ENCODE results near the gene DHRS7C. TPM values are rescaled to one million over a fixed set of nuclear protein-coding genes. Genes with fewer than 3 reads are reported as not detected.

Gene DHRS7C
- total RNA-seq, 4 donors from 2014 or later = 5.1 to 64.6 (median 42.2) TPM

- ATAC-seq = no peak
- in situ Hi-C loops (cut with MboI; ENCODE audit: low sequenced_read_pairs in 4 of 4) = loop anchor here in 2 of 4 donors (25.0 kb wide), 1 partner anchor 187 kb away; the partner anchor contains the start of gene RCVRN (in 2 of the 2)
- TF ChIP-seq POLR2A (IDR thresholded peaks at IDR 0.05) (no peak), CTCF (IDR thresholded peaks at IDR 0.05 in 4 of 5, conservative IDR thresholded peaks at IDR 0.05 in 1 of 5) (no peak)
- Histone ChIP-seq H3K36me3 (no peaks in the 10 kb centered on the region), H3K9me3 (no peaks in the 10 kb centered on the region), H3K27ac (no peak overlapping the region), H3K27me3 (no peaks in the 10 kb centered on the region), H3K4me1 (no peaks in the 10 kb centered on the region), H3K4me3 (no peak overlapping the region)
- intact Hi-C loops (cut with DNase I; ENCODE audit: low total_unique reads) = no loop called here
- DNase-seq = no peak
Measured at GRCh38 chr17:9725575-9725974, 65.8 kb downstream of the DHRS7C start.

Other genes with a start within 250 kb of the DHRS7C start
- gene STX8, start 215.8 kb downstream of the DHRS7C start, total RNA-seq = 10 to 100 TPM; 39.1 to 67.7 (median 58.2) TPM
- gene CFAP52, start 214.9 kb downstream of the DHRS7C start, total RNA-seq = not detected
- gene USP43, start 146.1 kb downstream of the DHRS7C start, total RNA-seq = under 1 TPM in 1 of 4 donors, not detected in 3; 0.07 TPM
- gene GSG1L2, start 30.5 kb upstream of the DHRS7C start, total RNA-seq = not detected
- gene GLP2R, start 34.3 kb upstream of the DHRS7C start, total RNA-seq = 1 to 10 TPM in 1 of 4 donors, not detected in 3; 1.1 TPM
- gene RCVRN, start 113.7 kb upstream of the DHRS7C start, total RNA-seq = not detected